Panc1 (cell line): ENCODE results near the gene KRT83.

ENCODE experiments used
- CTCF ChIP-seq: fragments of 450-650 bp; IDR thresholded peaks from 2 replicates; pipeline ENCODE4 v1.5.1; 2017; ENCODE audit warnings: mild to moderate bottlenecking
- POLR2AphosphoS5 ChIP-seq: IDR thresholded peaks from 2 replicates; pipeline ENCODE4 v1.6.1; 2012; ENCODE audit warnings: mild to moderate bottlenecking, low read depth, low read length, moderate library complexity
- REST ChIP-seq, 2 experiments: IDR thresholded peaks; 2 replicates each; pipeline ENCODE4 v1.6.1; 2011 to 2012; ENCODE audit warnings: low read depth in 2 of 2, control low read depth in 1 of 2, low read length in 1 of 2, mild to moderate bottlenecking in 1 of 2, moderate library complexity in 1 of 2; ENCODE audit not compliant: insufficient read depth in 1 of 2
- SIN3A ChIP-seq: IDR thresholded peaks from 2 replicates; pipeline ENCODE4 v1.6.1; 2012; ENCODE audit warnings: low read depth, mild to moderate bottlenecking, low read length, moderate library complexity, borderline replicate concordance; ENCODE audit not compliant: insufficient read depth

GRCh38 chr12:52298677-52299190, 22.5 kb downstream of the KRT83 start:
- TF ChIP-seq CTCF, result no peak
- no peak for TF ChIP-seq POLR2AphosphoS5
- TF ChIP-seq SIN3A, result no peak
- no peak for TF ChIP-seq REST (IDR thresholded peaks at IDR 0.05; ENCODE audit: insufficient read depth in 1 of 2, low read depth in 2 of 2, low read length in 1 of 2)
